K562 (cell line): ENCODE measurements around the gene BHLHE40. TPM values are rescaled to one million over a fixed set of nuclear protein-coding genes. Genes with fewer than 3 reads are reported as not detected.

ENCODE experiments used
- GTF2F1 ChIP-seq: IDR thresholded peaks from 2 replicates; pipeline ENCODE4 v1.6.1; 2011; ENCODE audit warnings: low read depth, low read length, improper control_type of control experiment
- HDAC1 ChIP-seq, 2 experiments: fragments of 450-650 bp; IDR thresholded peaks; 2 replicates each; pipeline ENCODE4 v1.6.1; 2016 to 2017; ENCODE audit warnings: inconsistent platforms in 1 of 2, mild to moderate bottlenecking in 1 of 2, moderate library complexity in 1 of 2
- HDAC3 ChIP-seq: fragments of 450-650 bp; IDR thresholded peaks from 2 replicates; pipeline ENCODE4 v1.6.1; 2018; ENCODE audit warnings: borderline replicate concordance, mild to moderate bottlenecking, moderate library complexity; ENCODE audit not compliant: partially characterized antibody
- HIVEP1 ChIP-seq: fragments of 250-450 bp; sonication (Bioruptor Pico); IDR thresholded peaks from 2 replicates; pipeline ENCODE4 v1.4.0; 2020; ENCODE audit warnings: mild to moderate bottlenecking
- KDM5B ChIP-seq: fragments of 200-600 bp; sonication (generic); IDR thresholded peaks from 2 replicates; pipeline ENCODE4 v1.6.1; 2012; ENCODE audit warnings: low read depth, mild to moderate bottlenecking, moderate library complexity, low read length, control low read depth, inconsistent platforms; ENCODE audit not compliant: insufficient replicate concordance
- NKRF ChIP-seq: fragments of 450-650 bp; IDR thresholded peaks from 2 replicates; pipeline ENCODE4 v1.6.1; 2016; ENCODE audit warnings: borderline replicate concordance
- POLR2A ChIP-seq: fragments of 450-650 bp; conservative IDR thresholded peaks from 2 replicates; pipeline ENCODE4 v1.6.1; 2016
- RCOR1 ChIP-seq, 2 experiments: IDR thresholded peaks; 2 replicates each; pipeline ENCODE4 v1.6.1; 2012; ENCODE audit warnings: low read depth in 2 of 2, low read length in 2 of 2, borderline replicate concordance in 1 of 2, improper control_type of control experiment in 1 of 2
- REST ChIP-seq, 2 experiments: fragments of 450-650 bp; formaldehyde crosslinking in 1 of 2; IDR thresholded peaks; 2 replicates each; pipeline versions ENCODE4 v1.4.0 to v1.6.1; 2014 to 2020; ENCODE audit warnings: mild to moderate bottlenecking in 2 of 2, borderline replicate concordance in 1 of 2, low read depth in 1 of 2
- SNAPC5 ChIP-seq: fragments of 250-450 bp; sonication (Bioruptor Pico); IDR thresholded peaks from 2 replicates; pipeline ENCODE4 v1.8.0; 2021; ENCODE audit warnings: moderate library complexity, mild to moderate bottlenecking, inconsistent platforms
- TEAD4 ChIP-seq, 2 experiments: sonication (generic) in 1 of 2; formaldehyde crosslinking in 1 of 2; IDR thresholded peaks; 2 replicates each; pipeline versions ENCODE4 v1.6.1 to v1.8.0; 2012 to 2022; ENCODE audit warnings: borderline replicate concordance in 1 of 2, inconsistent platforms in 1 of 2, low read length in 1 of 2, mild to moderate bottlenecking in 1 of 2, missing genetic modification reagents in 1 of 2
- ZBTB2 ChIP-seq: fragments of 450-650 bp; IDR thresholded peaks from 2 replicates; pipeline ENCODE4 v1.6.1; 2016; ENCODE audit warnings: antibody characterized with exemption
- ZBTB33 ChIP-seq: sonication (generic); formaldehyde crosslinking; IDR thresholded peaks from 2 replicates; pipeline ENCODE4 v1.8.1; 2023; ENCODE audit warnings: mild to moderate bottlenecking, missing genetic modification reagents
- polyA plus RNA-seq, 8 experiments: library from polyadenylated mRNA; depleted of rRNA in 4 of 8; stranded (reverse) in 5 of 8; unstranded in 3 of 8; fragments of >200 nt; fragmentation: Nextera tagmentation in 2 of 8; fragmentation: Illumina TruSeq in 1 of 8; extraction: Ambion mirVana in 2 of 8; extraction: Trizol in 1 of 8; gene quantifications; 2 replicates each; pipeline versions ENCODE4 v1.2.1 to v1.2.3, GENCODE V29; 2011 to 2014; ENCODE audit warnings: inconsistent platforms in 1 of 8, missing spikeins in 1 of 8
- total RNA-seq, 7 experiments: library from RNA; depleted of rRNA in 6 of 7; stranded (reverse); fragments of >200 nt in 6 of 7; fragmentation: Illumina TruSeq in 2 of 7; extraction: Trizol in 2 of 7; gene quantifications; 2 replicates each; pipeline versions ENCODE4 v1.2.1 to v1.2.3, GENCODE V29; 2011 to 2021; ENCODE audit warnings: low replicate concordance in 1 of 7

The BHLHE40 gene
- total and polyA plus RNA-seq, 9 of the 15 experiments (the other 6 are each of a cell fraction or from before 2014, with no cell fraction given): 12.0 to 83.9 (median 31.4) TPM

GRCh38 chr3:4976109-4976508, 3.1 kb upstream of the BHLHE40 start (continued):
- no peak for TF ChIP-seq ZBTB2
- TF ChIP-seq TEAD4 (IDR thresholded peaks at IDR 0.05; ENCODE audit: low read length): peak; percentile 54; the same call in 1 of the 2 replicates
- no peak for TF ChIP-seq TEAD4 (CRISPR knock-in tag; IDR thresholded peaks at IDR 0.05; ENCODE audit: borderline replicate concordance)
- TF ChIP-seq POLR2A: no peak
- peak; percentile 87 for TF ChIP-seq HIVEP1 (CRISPR knock-in tag)
- no peak for TF ChIP-seq KDM5B
- TF ChIP-seq HDAC3: no peak
- no peak for TF ChIP-seq GTF2F1
- TF ChIP-seq NKRF: 0 out of 2 replicates have a peak, but pooled peaks have one; percentile 23
- TF ChIP-seq REST (IDR thresholded peaks at IDR 0.05; ENCODE audit: borderline replicate concordance): peak; percentile 96
- peak; percentile 29; the same call in 1 of the 2 replicates for TF ChIP-seq REST (CRISPR knock-in tag; IDR thresholded peaks at IDR 0.05; ENCODE audit: low read depth)
- peak in 1 of 2 experiments; percentile 84; a peak in 2 of 4 replicates for TF ChIP-seq RCOR1 (IDR thresholded peaks at IDR 0.05; ENCODE audit: borderline replicate concordance in 1 of 2, low read depth in 2 of 2, low read length in 2 of 2)
- TF ChIP-seq SNAPC5 (CRISPR knock-in tag): no peak
- peak; percentile 46; the same call in 1 of the 2 replicates for TF ChIP-seq ZBTB33 (CRISPR knock-in tag)
- peak in 1 of 2 experiments; percentile 38; a peak in 1 of 4 replicates for TF ChIP-seq HDAC1 (IDR thresholded peaks at IDR 0.05)
